ENCODE measurements around the gene LSM10.

LSM10 gene

DNA sequence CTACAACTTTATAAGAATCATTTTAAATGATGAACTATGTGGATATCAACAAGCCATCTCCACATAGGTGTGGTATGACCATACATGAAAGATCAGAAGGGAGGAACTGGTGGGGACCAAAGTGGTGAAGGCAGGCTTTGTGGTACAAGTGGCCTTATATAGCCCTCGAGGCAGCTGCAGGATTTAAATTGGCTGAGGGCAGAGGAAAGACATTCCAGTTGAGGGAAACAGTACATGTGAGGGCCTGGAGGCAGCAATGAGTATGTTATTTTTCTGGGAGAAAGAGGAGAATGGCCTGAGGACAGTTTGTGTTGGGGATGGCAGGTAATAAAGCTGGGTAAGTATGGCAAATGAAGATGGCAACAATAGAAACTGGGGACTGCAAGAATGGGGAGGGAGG, 35.4 kb upstream of the LSM10 start:
- no peak overlapping the region for H3K4me2 ChIP-seq (ENCODE audit: insufficient read depth, low read length)
- H3K27me3 ChIP-seq (ENCODE audit: insufficient read depth, low read length, poor library complexity): no peaks in the 10 kb centered on the region
- H3K27ac ChIP-seq (ENCODE audit: low read length): no peak overlapping the region
- no peak overlapping the region for H3K4me3 ChIP-seq (ENCODE audit: low read depth in 1 of 2, low read length in 2 of 2)
- DNase-seq (no peak), ATAC-seq (ENCODE audit: insufficient read depth, low read depth) (no peak)
- no peaks in the 10 kb centered on the region for H3K4me1 ChIP-seq (ENCODE audit: insufficient read depth, low read length)
- no peak for TF ChIP-seq EZH2 (IDR thresholded peaks at IDR 0.05; ENCODE audit: borderline replicate concordance, low read depth, low read length, severe bottlenecking)
- H3K9me3 ChIP-seq (ENCODE audit: insufficient read depth, low read length, severe bottlenecking): no peaks in the 10 kb centered on the region
- no peaks in the 10 kb centered on the region for H3K79me2 ChIP-seq (ENCODE audit: insufficient read depth, low read length)
- H2AFZ ChIP-seq (ENCODE audit: low read depth, low read length): no peak overlapping the region
- H3K36me3 ChIP-seq (ENCODE audit: insufficient read depth, low read length): no peaks in the 10 kb centered on the region; the same call in 1 of the 2 replicates
- no peak overlapping the region for H3K9ac ChIP-seq (ENCODE audit: low read depth, low read length)
- H4K20me1 ChIP-seq (ENCODE audit: insufficient read depth, low read length): no peaks in the 10 kb centered on the region

DNA sequence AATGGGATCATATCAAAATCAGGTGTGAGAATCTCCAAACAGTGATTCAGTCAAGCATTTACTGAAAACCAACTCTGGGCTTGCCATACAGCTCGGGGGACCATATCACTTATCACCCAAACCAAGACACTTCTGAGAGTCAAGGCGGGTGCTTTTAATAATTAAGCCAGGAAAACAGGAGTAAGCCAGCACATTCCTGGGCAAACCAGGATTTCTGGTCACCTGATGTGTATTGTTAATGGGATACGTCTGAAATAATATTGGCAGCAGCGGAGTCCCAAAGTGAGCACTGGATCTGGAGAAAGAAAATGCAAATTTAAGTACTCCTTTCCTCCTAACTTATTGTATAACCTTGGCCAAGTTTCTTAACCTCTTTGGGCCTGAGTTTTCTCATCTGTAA, 34.9 kb upstream of the LSM10 start:
- Histone ChIP-seq H2AFZ (ENCODE audit: low read depth, low read length) (no peak overlapping the region), H3K4me3 (ENCODE audit: low read depth in 1 of 2, low read length in 2 of 2) (no peak overlapping the region), H3K9me3 (ENCODE audit: insufficient read depth, low read length, severe bottlenecking) (no peaks in the 10 kb centered on the region), H3K4me2 (ENCODE audit: insufficient read depth, low read length) (no peak overlapping the region), H3K9ac (ENCODE audit: low read depth, low read length) (no peak overlapping the region), H3K4me1 (ENCODE audit: insufficient read depth, low read length) (no peaks in the 10 kb centered on the region), H4K20me1 (ENCODE audit: insufficient read depth, low read length) (no peaks in the 10 kb centered on the region), H3K36me3 (ENCODE audit: insufficient read depth, low read length) (no peaks in the 10 kb centered on the region; the same call in 1 of the 2 replicates), H3K27ac (ENCODE audit: low read length) (no peak overlapping the region), H3K27me3 (ENCODE audit: insufficient read depth, low read length, poor library complexity) (no peaks in the 10 kb centered on the region), H3K79me2 (ENCODE audit: insufficient read depth, low read length) (no peaks in the 10 kb centered on the region)
- ATAC-seq (ENCODE audit: insufficient read depth, low read depth) (no peak), DNase-seq (no peak)
- TF ChIP-seq, protein P1, sequence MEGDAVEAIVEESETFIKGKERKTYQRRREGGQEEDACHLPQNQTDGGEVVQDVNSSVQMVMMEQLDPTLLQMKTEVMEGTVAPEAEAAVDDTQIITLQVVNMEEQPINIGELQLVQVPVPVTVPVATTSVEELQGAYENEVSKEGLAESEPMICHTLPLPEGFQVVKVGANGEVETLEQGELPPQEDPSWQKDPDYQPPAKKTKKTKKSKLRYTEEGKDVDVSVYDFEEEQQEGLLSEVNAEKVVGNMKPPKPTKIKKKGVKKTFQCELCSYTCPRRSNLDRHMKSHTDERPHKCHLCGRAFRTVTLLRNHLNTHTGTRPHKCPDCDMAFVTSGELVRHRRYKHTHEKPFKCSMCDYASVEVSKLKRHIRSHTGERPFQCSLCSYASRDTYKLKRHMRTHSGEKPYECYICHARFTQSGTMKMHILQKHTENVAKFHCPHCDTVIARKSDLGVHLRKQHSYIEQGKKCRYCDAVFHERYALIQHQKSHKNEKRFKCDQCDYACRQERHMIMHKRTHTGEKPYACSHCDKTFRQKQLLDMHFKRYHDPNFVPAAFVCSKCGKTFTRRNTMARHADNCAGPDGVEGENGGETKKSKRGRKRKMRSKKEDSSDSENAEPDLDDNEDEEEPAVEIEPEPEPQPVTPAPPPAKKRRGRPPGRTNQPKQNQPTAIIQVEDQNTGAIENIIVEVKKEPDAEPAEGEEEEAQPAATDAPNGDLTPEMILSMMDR (IDR thresholded peaks at IDR 0.05; ENCODE audit: borderline replicate concordance, extremely low read depth, low read length, poor library complexity, severe bottlenecking): no peak
- no peak for TF ChIP-seq EZH2 (IDR thresholded peaks at IDR 0.05; ENCODE audit: borderline replicate concordance, low read depth, low read length, severe bottlenecking)

DNA sequence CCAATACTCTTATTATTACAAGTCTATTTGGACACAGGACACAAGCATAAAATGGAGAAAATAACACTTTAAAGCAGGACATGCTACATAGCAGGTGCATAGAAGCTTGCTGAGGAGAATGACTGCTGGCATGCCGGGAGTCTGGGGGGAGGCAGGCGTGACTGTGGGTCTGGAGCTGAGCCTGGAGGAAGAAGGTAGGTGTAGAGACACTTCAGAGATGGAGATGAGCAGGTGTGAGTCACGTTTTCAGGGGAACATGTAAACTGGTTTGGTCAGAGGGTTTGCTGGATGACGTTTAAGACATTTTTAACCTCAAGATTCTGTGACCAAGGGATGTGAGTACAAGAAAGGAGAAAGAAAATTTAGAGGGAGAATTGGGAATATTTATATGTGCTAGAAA, 28.1 kb upstream of the LSM10 start:
- H3K27me3 ChIP-seq (ENCODE audit: insufficient read depth, low read length, poor library complexity): no peaks in the 10 kb centered on the region
- H3K9ac ChIP-seq (ENCODE audit: low read depth, low read length): no peak overlapping the region
- DNase-seq (no peak), ATAC-seq (ENCODE audit: insufficient read depth, low read depth) (no peak)
- H4K20me1 ChIP-seq (ENCODE audit: insufficient read depth, low read length): no peaks in the 10 kb centered on the region
- no peak overlapping the region for H3K4me2 ChIP-seq (ENCODE audit: insufficient read depth, low read length)
- H3K27ac ChIP-seq (ENCODE audit: low read length): no peak overlapping the region
- H3K4me1 ChIP-seq (ENCODE audit: insufficient read depth, low read length): 0 out of 2 replicates have a peak, but pooled peaks cover under 1% of the 10 kb centered on the region
- no peak for TF ChIP-seq EZH2 (IDR thresholded peaks at IDR 0.05; ENCODE audit: borderline replicate concordance, low read depth, low read length, severe bottlenecking)
- TF ChIP-seq, protein P1 (IDR thresholded peaks at IDR 0.05; ENCODE audit: borderline replicate concordance, extremely low read depth, low read length, poor library complexity, severe bottlenecking): no peak
- H3K9me3 ChIP-seq (ENCODE audit: insufficient read depth, low read length, severe bottlenecking): no peaks in the 10 kb centered on the region
- no peaks in the 10 kb centered on the region for H3K79me2 ChIP-seq (ENCODE audit: insufficient read depth, low read length)
- H2AFZ ChIP-seq (ENCODE audit: low read depth, low read length): no peak overlapping the region
- H3K36me3 ChIP-seq (ENCODE audit: insufficient read depth, low read length): peaks cover 5% of the 10 kb centered on the region; the same call in 1 of the 2 replicates
- H3K4me3 ChIP-seq (ENCODE audit: low read depth in 1 of 2, low read length in 2 of 2): no peak overlapping the region

DNA sequence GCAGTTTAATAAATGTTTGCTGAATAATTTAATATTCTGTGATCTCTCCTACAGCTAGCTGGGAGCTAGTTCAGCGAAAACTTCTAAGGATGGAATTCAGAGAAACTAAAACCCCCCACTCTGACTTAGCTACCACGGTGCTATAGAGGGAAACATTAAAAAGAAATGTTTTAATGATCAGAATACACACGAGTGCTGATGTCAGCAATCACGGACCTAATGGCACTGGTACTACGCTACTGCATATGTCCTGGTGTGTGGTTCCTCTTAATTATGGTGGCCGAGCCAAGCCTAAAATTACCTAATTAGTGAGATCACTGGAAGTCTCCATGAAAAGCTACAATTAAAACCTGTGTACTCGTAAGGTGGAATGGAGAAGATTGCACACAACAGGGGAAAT, 23.9 kb upstream of the LSM10 start:
- DNase-seq: no peak
- Histone ChIP-seq H3K9ac (ENCODE audit: low read depth, low read length) (no peak overlapping the region), H3K27me3 (ENCODE audit: insufficient read depth, low read length, poor library complexity) (no peaks in the 10 kb centered on the region), H3K4me3 (ENCODE audit: low read depth in 1 of 2, low read length in 2 of 2) (no peak overlapping the region), H3K27ac (ENCODE audit: low read length) (no peak overlapping the region), H4K20me1 (ENCODE audit: insufficient read depth, low read length) (no peaks in the 10 kb centered on the region), H3K79me2 (ENCODE audit: insufficient read depth, low read length) (no peaks in the 10 kb centered on the region), H3K4me2 (ENCODE audit: insufficient read depth, low read length) (no peak overlapping the region), H3K9me3 (ENCODE audit: insufficient read depth, low read length, severe bottlenecking) (no peaks in the 10 kb centered on the region), H3K36me3 (ENCODE audit: insufficient read depth, low read length) (peaks cover 5% of the 10 kb centered on the region; the same call in 1 of the 2 replicates), H3K4me1 (ENCODE audit: insufficient read depth, low read length) (peaks cover 7% of the 10 kb centered on the region), H2AFZ (ENCODE audit: low read depth, low read length) (0 out of 2 replicates have a peak overlapping the region, but pooled peaks have one; percentile 67)
- no peak for ATAC-seq (ENCODE audit: insufficient read depth, low read depth)
- TF ChIP-seq, protein P1 (IDR thresholded peaks at IDR 0.05; ENCODE audit: borderline replicate concordance, extremely low read depth, low read length, poor library complexity, severe bottlenecking): no peak
- no peak for TF ChIP-seq EZH2 (IDR thresholded peaks at IDR 0.05; ENCODE audit: borderline replicate concordance, low read depth, low read length, severe bottlenecking)
